GM21619 (cell line): ENCODE results near the gene GRM7.

Source experiments
- ATAC-seq: cut with Tn5 transposase; IDR thresholded peaks from one replicate; pipeline ENCODE4 v1.9.1; 2021; ENCODE audit not compliant: unreplicated experiment

Gene GRM7

GRCh38 chr3:7696320-7696719, 835.4 kb downstream of the GRM7 start:
- no peak for ATAC-seq

- no peak for ATAC-seq
These were observed 836.6 kb downstream of the GRM7 start for GRCh38 chr3:7697548-7697947.

- no peak for ATAC-seq
These were observed 839.6 kb downstream of the GRM7 start for GRCh38 chr3:7700539-7700938.

GRCh38 chr3:7700977-7701376, 840.1 kb downstream of the GRM7 start:
- no peak for ATAC-seq

- no peak for ATAC-seq
These were observed 846.3 kb downstream of the GRM7 start for GRCh38 chr3:7707187-7707586.

GRCh38 chr3:7709376-7710082, 848.6 kb downstream of the GRM7 start:
- ATAC-seq, result no peak

- no peak for ATAC-seq
These were observed 849.4 kb downstream of the GRM7 start for GRCh38 chr3:7710284-7710683.

GRCh38 chr3:7713724-7714123, 852.8 kb downstream of the GRM7 start:
- no peak for ATAC-seq

GRCh38 chr3:7720649-7721297, 859.9 kb downstream of the GRM7 start:
- ATAC-seq, result no peak

- no peak for ATAC-seq
These were observed 861.0 kb downstream of the GRM7 start for GRCh38 chr3:7721869-7722268.

GRCh38 chr3:7728566-7729519, 867.9 kb downstream of the GRM7 start:
- ATAC-seq, result no peak

- ATAC-seq, result no peak
These were observed 873.0 kb downstream of the GRM7 start for GRCh38 chr3:7733933-7734332.

- no peak for ATAC-seq
These were observed 873.5 kb downstream of the GRM7 start for GRCh38 chr3:7734456-7734855.

- ATAC-seq, result no peak
These were observed 876.3 kb downstream of the GRM7 start for GRCh38 chr3:7737263-7737662.

GRCh38 chr3:7739754-7740153, 878.8 kb downstream of the GRM7 start:
- ATAC-seq, result no peak

- ATAC-seq, result no peak
These were observed 879.5 kb downstream of the GRM7 start for GRCh38 chr3:7740458-7740857.

- ATAC-seq, result no peak
These were observed 883.9 kb downstream of the GRM7 start for GRCh38 chr3:7744850-7745249.

- no peak for ATAC-seq
These were observed 884.8 kb downstream of the GRM7 start for GRCh38 chr3:7745711-7746110.

GRCh38 chr3:7749931-7750695, 889.2 kb downstream of the GRM7 start:
- ATAC-seq, result no peak

GRCh38 chr3:7752005-7752404, 891.1 kb downstream of the GRM7 start:
- no peak for ATAC-seq
